ENCODE results near the gene ANTXR1.

The ANTXR1 gene

GRCh38 chr2:69139778-69140670, 127.0 kb downstream of the ANTXR1 start:
- DNase-seq: no peak

GRCh38 chr2:69141061-69141460, 128.1 kb downstream of the ANTXR1 start:
- DNase-seq: no peak

- DNase-seq: no peak
Measured at GRCh38 chr2:69143748-69144360, 130.9 kb downstream of the ANTXR1 start.

- no peak for DNase-seq
Measured at GRCh38 chr2:69145204-69145603, 132.2 kb downstream of the ANTXR1 start.

- no peak for DNase-seq
Measured at GRCh38 chr2:69147841-69148533, 135.0 kb downstream of the ANTXR1 start.

- no peak for DNase-seq
Measured at GRCh38 chr2:69149631-69150215, 136.7 kb downstream of the ANTXR1 start.

GRCh38 chr2:69151931-69152330, 139.0 kb downstream of the ANTXR1 start:
- no peak for DNase-seq

- DNase-seq: no peak
Measured at GRCh38 chr2:69152847-69153583, 140.0 kb downstream of the ANTXR1 start.

- DNase-seq: no peak
Measured at GRCh38 chr2:69154106-69154505, 141.1 kb downstream of the ANTXR1 start.

GRCh38 chr2:69156624-69157023, 143.6 kb downstream of the ANTXR1 start:
- DNase-seq: no peak

- no peak for DNase-seq
Measured at GRCh38 chr2:69157441-69157840, 144.5 kb downstream of the ANTXR1 start.

GRCh38 chr2:69159986-69160385, 147.0 kb downstream of the ANTXR1 start:
- DNase-seq: no peak

- DNase-seq: no peak
Measured at GRCh38 chr2:69162057-69162456, 149.1 kb downstream of the ANTXR1 start.

GRCh38 chr2:69163109-69163508, 150.1 kb downstream of the ANTXR1 start:
- peak; percentile 9 for DNase-seq

- DNase-seq: no peak
Measured at GRCh38 chr2:69163556-69163955, 150.6 kb downstream of the ANTXR1 start.

- no peak for DNase-seq
Measured at GRCh38 chr2:69164061-69164778, 151.2 kb downstream of the ANTXR1 start.

GRCh38 chr2:69165091-69165880, 152.3 kb downstream of the ANTXR1 start:
- no peak for DNase-seq

- DNase-seq: no peak
Measured at GRCh38 chr2:69166465-69166811, 153.5 kb downstream of the ANTXR1 start.

- no peak for DNase-seq
Measured at GRCh38 chr2:69166812-69167468, 154.0 kb downstream of the ANTXR1 start.

- DNase-seq: no peak
Measured at GRCh38 chr2:69167469-69167822, 154.5 kb downstream of the ANTXR1 start.

All from CD4-positive, alpha-beta T cell treated with Interleukin-21 for 1 hour (primary cell).